H9 (cell line): ENCODE data around the gene REEP1. TPM values are rescaled to one million over a fixed set of nuclear protein-coding genes. Genes with fewer than 3 reads are reported as not detected.

Source experiments
- DNase-seq: peaks from one replicate; pipeline ENCODE4 v3.0.0-alpha.2; 2017
- H2AFZ ChIP-seq: one replicate; pipeline ENCODE4 v1.6.1; 2013; ENCODE audit warnings: mild to moderate bottlenecking, low read length, control low read depth, moderate library complexity
- H2AK5ac ChIP-seq: 2 replicates; pipeline ENCODE4 v1.6.1; 2013; ENCODE audit warnings: low read length, control low read depth, mixed read lengths; ENCODE audit not compliant: insufficient read length
- H2BK120ac ChIP-seq: one replicate; pipeline ENCODE4 v1.6.1; 2013; ENCODE audit warnings: low read depth, mild to moderate bottlenecking, low read length, control low read depth, inconsistent platforms; ENCODE audit not compliant: poor library complexity, severe bottlenecking
- H2BK12ac ChIP-seq: 2 replicates; pipeline ENCODE4 v1.6.1; 2013; ENCODE audit warnings: low read length, control low read depth, mixed read lengths, low read depth; ENCODE audit not compliant: insufficient read length
- H2BK15ac ChIP-seq: 2 replicates; pipeline ENCODE4 v1.6.1; 2013; ENCODE audit warnings: low read depth, low read length, control low read depth
- H2BK20ac ChIP-seq: one replicate; pipeline ENCODE4 v1.6.1; 2013; ENCODE audit warnings: low read depth, mild to moderate bottlenecking, low read length, control low read depth, inconsistent platforms; ENCODE audit not compliant: poor library complexity, severe bottlenecking
- H2BK5ac ChIP-seq: 2 replicates; pipeline ENCODE4 v1.6.1; 2013; ENCODE audit warnings: low read length, control low read depth, mixed read lengths; ENCODE audit not compliant: insufficient read length
- H3K14ac ChIP-seq: 2 replicates; pipeline ENCODE4 v1.6.1; 2013; ENCODE audit warnings: low read length, control low read depth; ENCODE audit not compliant: insufficient read depth
- H3K18ac ChIP-seq: 2 replicates; pipeline ENCODE4 v1.6.1; 2013; ENCODE audit warnings: low read depth, mild to moderate bottlenecking, mixed read lengths, low read length, control low read depth; ENCODE audit not compliant: insufficient read length
- H3K23ac ChIP-seq: 2 replicates; pipeline ENCODE4 v1.6.1; 2013; ENCODE audit warnings: low read length, control low read depth, mixed read lengths, low read depth; ENCODE audit not compliant: insufficient read length
- H3K23me2 ChIP-seq: 2 replicates; pipeline ENCODE4 v1.6.1; 2013; ENCODE audit warnings: low read depth, mild to moderate bottlenecking, mixed read lengths, low read length, control low read depth; ENCODE audit not compliant: insufficient read length, poor library complexity, severe bottlenecking
- H3K27ac ChIP-seq: 2 replicates; pipeline ENCODE4 v1.5.1; 2013; ENCODE audit warnings: low read length, control low read depth, mixed read lengths, low read depth; ENCODE audit not compliant: insufficient read length
- H3K27me3 ChIP-seq: 2 replicates; pipeline ENCODE4 v1.6.1; 2013; ENCODE audit warnings: low read length, control low read depth, inconsistent platforms; ENCODE audit not compliant: insufficient read depth
- H3K4ac ChIP-seq: 2 replicates; pipeline ENCODE4 v1.6.1; 2013; ENCODE audit warnings: low read depth, mild to moderate bottlenecking, control low read depth, inconsistent platforms, low read length, moderate library complexity
- H3K4me1 ChIP-seq: 2 replicates; pipeline ENCODE4 v1.6.1; 2013; ENCODE audit warnings: low read length, control low read depth, inconsistent platforms; ENCODE audit not compliant: insufficient read depth
- H3K4me2 ChIP-seq: 2 replicates; pipeline ENCODE4 v1.6.1; 2013; ENCODE audit warnings: low read length, control low read depth, mixed read lengths; ENCODE audit not compliant: insufficient read length, insufficient read depth
- H3K56ac ChIP-seq: 2 replicates; pipeline ENCODE4 v1.6.1; 2013; ENCODE audit warnings: low read depth, mild to moderate bottlenecking, mixed read lengths, low read length, control low read depth; ENCODE audit not compliant: insufficient read length
- H3K79me1 ChIP-seq: 2 replicates; pipeline ENCODE4 v1.6.1; 2013; ENCODE audit warnings: low read depth, mild to moderate bottlenecking, moderate library complexity, low read length, control low read depth, inconsistent platforms; ENCODE audit not compliant: insufficient read depth, poor library complexity, severe bottlenecking
- H3K79me2 ChIP-seq: 2 replicates; pipeline ENCODE4 v1.6.1; 2013; ENCODE audit warnings: low read length, control low read depth, inconsistent platforms; ENCODE audit not compliant: insufficient read depth
- H3K9ac ChIP-seq: 2 replicates; pipeline ENCODE4 v1.6.1; 2013; ENCODE audit warnings: low read length, control low read depth, mixed read lengths; ENCODE audit not compliant: insufficient read length; ENCODE audit errors: extremely low read depth
- H3K9me3 ChIP-seq: one replicate; pipeline ENCODE4 v1.6.1; 2013; ENCODE audit warnings: low read depth, low read length, inconsistent platforms; ENCODE audit not compliant: control insufficient read depth
- H3T11ph ChIP-seq: one replicate; pipeline ENCODE4 v1.6.1; 2013; ENCODE audit warnings: mild to moderate bottlenecking, low read length, control low read depth, inconsistent platforms
- H4K20me1 ChIP-seq: one replicate; pipeline ENCODE4 v1.6.1; 2013; ENCODE audit not compliant: control insufficient read depth, insufficient read length, insufficient read depth
- H4K5ac ChIP-seq: 2 replicates; pipeline ENCODE4 v1.6.1; 2013; ENCODE audit warnings: low read depth, mild to moderate bottlenecking, mixed read lengths, low read length, control low read depth; ENCODE audit not compliant: insufficient read length
- H4K8ac ChIP-seq: replicated peaks from 2 replicates; pipeline ENCODE4 v1.6.1; 2013; ENCODE audit warnings: low read length, control low read depth, mixed read lengths, low read depth; ENCODE audit not compliant: insufficient read length
- H4K91ac ChIP-seq: 2 replicates; pipeline ENCODE4 v1.6.1; 2013; ENCODE audit warnings: low read depth, mild to moderate bottlenecking, moderate library complexity, mixed read lengths, low read length, control low read depth; ENCODE audit not compliant: insufficient read length
- H3K27ac Mint-ChIP-seq, 3 experiments: 2 replicates in 2 of 3; 3 replicates in 1 of 3; pipeline ENCODE4 v1.8.0; 2020 to 2021; ENCODE audit warnings: mixed read lengths in 3 of 3, mild to moderate bottlenecking in 1 of 3, moderate library complexity in 1 of 3
- H3K27me3 Mint-ChIP-seq: 2 replicates; pipeline ENCODE4 v1.8.0; 2021; ENCODE audit warnings: low read depth, mild to moderate bottlenecking, moderate library complexity, mixed read lengths
- H3K36me3 Mint-ChIP-seq, 3 experiments: 2 replicates in 2 of 3; 3 replicates in 1 of 3; pipeline ENCODE4 v1.8.0; 2020 to 2021; ENCODE audit warnings: low read depth in 3 of 3, mixed read lengths in 3 of 3; ENCODE audit not compliant: insufficient read depth in 1 of 3
- H3K4me1 Mint-ChIP-seq, 2 experiments: 2 replicates each; pipeline ENCODE4 v1.8.0; 2020; ENCODE audit warnings: mixed read lengths in 2 of 2
- H3K4me3 Mint-ChIP-seq, 2 experiments: 2 replicates in 1 of 2; 3 replicates in 1 of 2; pipeline ENCODE4 v1.8.0; 2020 to 2021; ENCODE audit warnings: mild to moderate bottlenecking in 2 of 2, mixed read lengths in 2 of 2, moderate library complexity in 1 of 2
- H3K9me3 Mint-ChIP-seq, 2 experiments: 2 replicates in 1 of 2; 3 replicates in 1 of 2; pipeline ENCODE4 v1.8.0; 2020; ENCODE audit warnings: mild to moderate bottlenecking in 2 of 2, mixed read lengths in 2 of 2, moderate library complexity in 1 of 2
- WGBS: extraction: QIAGEN DNeasy Blood & Tissue Kit; methylation state at CpG from one replicate; pipeline ENCODE4 v1.1.7; 2013; ENCODE audit warnings: missing lambda C conversion rate, low lambda C conversion rate, mixed read lengths; ENCODE audit not compliant: insufficient read length; ENCODE audit errors: extremely low coverage; 5-methylcytosine and 5-hydroxymethylcytosine counted together
- long read RNA-seq: library from polyadenylated mRNA; unstranded; transcript quantifications from one replicate; pipeline ENCODE4 v2.0.0, GENCODE V29; 2020
- total RNA-seq: library from RNA; stranded (reverse); gene quantifications from 2 replicates; pipeline ENCODE4 v1.2.1, GENCODE V29; 2021
- TF ChIP-seq, protein P1 (sequence below): fragments of 200-600 bp; sonication (generic); conservative IDR thresholded peaks from 3 replicates; pipeline ENCODE4 v1.8.0; 2021; ENCODE audit warnings: antibody characterized with exemption, mild to moderate bottlenecking

REEP1 gene
- total RNA-seq = 0.66 and 1.3 TPM in 2 replicates
- long read RNA-seq, partial matches to known transcripts = 0 of 2 reads
- long read RNA-seq, other reads (novel, unspliced or antisense) = 1 of 2 reads

- Histone ChIP-seq H3T11ph (no peak within 1 kb of the TSS), H4K20me1 (no peaks in the 10 kb centered on the region), H4K91ac (no peak within 1 kb of the TSS), H2BK15ac (no peak within 1 kb of the TSS), H3K4ac (no peak within 1 kb of the TSS), H3K79me2 (no peaks in the 10 kb centered on the region), H3K79me1 (no peaks in the 10 kb centered on the region), H3K56ac (no peak within 1 kb of the TSS), H2AK5ac (no peak within 1 kb of the TSS), H3K9ac (no peak within 1 kb of the TSS), H3K23me2 (peaks cover 6% of the 10 kb centered on the region), H2BK120ac (no peak within 1 kb of the TSS), H3K14ac (no peak within 1 kb of the TSS), H2AFZ (no peak within 1 kb of the TSS), H3K9me3 (no peaks in the 10 kb centered on the region), H3K4me1 (0 out of 2 replicates have a peak, but pooled peaks cover 3% of the 10 kb centered on the region), H2BK12ac (no peak within 1 kb of the TSS), H3K27me3 (peaks cover 35% of the 10 kb centered on the region), H2BK5ac (no peak within 1 kb of the TSS), H2BK20ac (no peak within 1 kb of the TSS), H3K18ac (no peak within 1 kb of the TSS), H3K23ac (no peak within 1 kb of the TSS), H3K27ac (no peak within 1 kb of the TSS), H4K8ac (no peak within 1 kb of the TSS), H4K5ac (no peak within 1 kb of the TSS), H3K4me2 (peak within 1 kb of the TSS; percentile 75)
- no CpG with 5 or more reads among the region's 87 CpGs for WGBS
- peak within 1 kb of the TSS; percentile 76 to 87 for H3K4me3 Mint-ChIP-seq
- DNase-seq = peak; percentile 43
- H3K36me3 Mint-ChIP-seq = no peaks in the 10 kb centered on the region; a peak in 1 of 7 replicates
- peaks cover 7% of the 10 kb centered on the region in 2 experiments for H3K9me3 Mint-ChIP-seq
- peaks cover 94% of the 10 kb centered on the region for H3K27me3 Mint-ChIP-seq
- peaks cover 16 to 17% of the 10 kb centered on the region in 2 experiments for H3K4me1 Mint-ChIP-seq
- H3K27ac Mint-ChIP-seq = no peak within 1 kb of the TSS
- TF ChIP-seq, protein P1, sequence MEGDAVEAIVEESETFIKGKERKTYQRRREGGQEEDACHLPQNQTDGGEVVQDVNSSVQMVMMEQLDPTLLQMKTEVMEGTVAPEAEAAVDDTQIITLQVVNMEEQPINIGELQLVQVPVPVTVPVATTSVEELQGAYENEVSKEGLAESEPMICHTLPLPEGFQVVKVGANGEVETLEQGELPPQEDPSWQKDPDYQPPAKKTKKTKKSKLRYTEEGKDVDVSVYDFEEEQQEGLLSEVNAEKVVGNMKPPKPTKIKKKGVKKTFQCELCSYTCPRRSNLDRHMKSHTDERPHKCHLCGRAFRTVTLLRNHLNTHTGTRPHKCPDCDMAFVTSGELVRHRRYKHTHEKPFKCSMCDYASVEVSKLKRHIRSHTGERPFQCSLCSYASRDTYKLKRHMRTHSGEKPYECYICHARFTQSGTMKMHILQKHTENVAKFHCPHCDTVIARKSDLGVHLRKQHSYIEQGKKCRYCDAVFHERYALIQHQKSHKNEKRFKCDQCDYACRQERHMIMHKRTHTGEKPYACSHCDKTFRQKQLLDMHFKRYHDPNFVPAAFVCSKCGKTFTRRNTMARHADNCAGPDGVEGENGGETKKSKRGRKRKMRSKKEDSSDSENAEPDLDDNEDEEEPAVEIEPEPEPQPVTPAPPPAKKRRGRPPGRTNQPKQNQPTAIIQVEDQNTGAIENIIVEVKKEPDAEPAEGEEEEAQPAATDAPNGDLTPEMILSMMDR = no peak
Measured at GRCh38 chr2:86337244-86337835, at the start of gene REEP1. REEP1 (minus strand) TSS chr2:86337626; CDS start chr2:86337510, 116 bp downstream.
